ENCODE results near the gene ODC1. TPM values are rescaled to one million over a fixed set of nuclear protein-coding genes. Genes with fewer than 3 reads are reported as not detected.

Gene ODC1
- total and polyA plus RNA-seq, 2 donors (not counting 1 experiment from before 2014, with no cell fraction given) = 86.4 to 89.3 TPM

DNA sequence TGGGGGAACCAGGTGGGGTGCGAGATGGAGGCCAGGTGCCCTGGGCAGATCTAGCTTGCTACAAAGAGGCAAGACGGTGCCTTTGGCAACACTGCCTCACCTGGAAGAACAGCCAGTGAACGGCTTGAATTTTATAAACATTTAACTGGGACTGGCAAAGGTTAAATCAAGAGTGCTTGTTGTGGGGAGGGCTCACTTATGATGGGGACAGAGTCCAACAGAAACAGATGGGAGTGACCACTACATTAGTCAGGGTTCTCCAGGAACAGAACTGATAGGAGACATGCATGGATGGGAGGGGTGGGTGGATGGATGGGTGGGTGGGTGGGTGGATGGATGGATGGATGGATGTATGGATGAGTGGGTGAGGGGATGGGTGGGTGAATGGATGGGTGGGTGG is 19.2 kb downstream of the ODC1 start:
- no peak for TF ChIP-seq EZH2 (IDR thresholded peaks at IDR 0.05; ENCODE audit: low read length, missing control alignments)
- TF ChIP-seq CTCF (conservative IDR thresholded peaks at IDR 0.05 in 1 of 2, IDR thresholded peaks at IDR 0.05 in 1 of 2; ENCODE audit: low read depth in 1 of 2, low read length in 2 of 2) = no peak
- H3K36me3 ChIP-seq (ENCODE audit: control insufficient read depth, insufficient read depth, low read length) = peaks cover 5% of the 10 kb centered on the region
- no peaks in the 10 kb centered on the region for H3K9me3 ChIP-seq (ENCODE audit: control insufficient read depth, insufficient read depth, low read depth, low read length)
- H3K27me3 ChIP-seq (ENCODE audit: control insufficient read depth, insufficient read depth, low read length) = no peaks in the 10 kb centered on the region
- H3K9ac ChIP-seq (ENCODE audit: insufficient read depth, low read length) = no peak overlapping the region
- H3K4me2 ChIP-seq (ENCODE audit: extremely low read depth, insufficient read depth, low read length) = no peak overlapping the region
- no peaks in the 10 kb centered on the region for H3K79me2 ChIP-seq (ENCODE audit: control insufficient read depth, insufficient read depth, low read length)
- H4K20me1 ChIP-seq (ENCODE audit: control insufficient read depth, extremely low read depth, insufficient read depth, low read length) = no peaks in the 10 kb centered on the region
- H2AFZ ChIP-seq (ENCODE audit: low read length) = no peak overlapping the region
- H3K4me3 ChIP-seq (replicated peaks in 1 of 4; ENCODE audit: control extremely low read depth in 1 of 4, insufficient read depth in 1 of 4, low read depth in 3 of 4, low read length in 4 of 4) = no peak overlapping the region
- H3K27ac ChIP-seq (ENCODE audit: insufficient read depth, low read length) = no peak overlapping the region
- H3K4me1 ChIP-seq (ENCODE audit: control insufficient read depth, extremely low read depth, insufficient read depth, low read length) = no peaks in the 10 kb centered on the region
- no peak for DNase-seq (ENCODE audit: low read depth in 2 of 2)

DNA sequence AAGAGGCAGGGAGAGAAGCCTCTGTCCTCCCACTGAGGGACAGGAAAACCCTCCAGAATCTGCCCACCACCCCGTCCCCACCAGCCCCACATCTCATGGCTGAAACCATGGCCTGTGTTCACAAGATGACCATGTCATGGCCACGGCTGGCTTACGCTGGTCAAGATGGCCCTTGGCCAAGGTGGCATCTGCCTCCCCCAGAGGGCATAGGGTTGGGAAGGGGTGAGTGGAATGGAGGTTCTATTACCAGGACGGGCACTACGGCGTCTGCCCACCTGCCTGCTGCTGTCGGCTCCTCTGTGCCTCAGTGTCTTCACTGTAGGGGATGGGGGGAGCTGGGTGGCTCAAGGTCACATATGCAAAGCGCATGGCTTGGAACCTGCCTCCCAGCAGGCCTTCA is 19.8 kb downstream of the ODC1 start:
- TF ChIP-seq EZH2 (IDR thresholded peaks at IDR 0.05; ENCODE audit: low read length, missing control alignments) (no peak), CTCF (conservative IDR thresholded peaks at IDR 0.05 in 1 of 2, IDR thresholded peaks at IDR 0.05 in 1 of 2; ENCODE audit: low read depth in 1 of 2, low read length in 2 of 2) (no peak)
- Histone ChIP-seq H4K20me1 (ENCODE audit: control insufficient read depth, extremely low read depth, insufficient read depth, low read length) (no peaks in the 10 kb centered on the region), H3K27ac (ENCODE audit: insufficient read depth, low read length) (no peak overlapping the region), H2AFZ (ENCODE audit: low read length) (no peak overlapping the region), H3K79me2 (ENCODE audit: control insufficient read depth, insufficient read depth, low read length) (no peaks in the 10 kb centered on the region), H3K27me3 (ENCODE audit: control insufficient read depth, insufficient read depth, low read length) (no peaks in the 10 kb centered on the region), H3K9me3 (ENCODE audit: control insufficient read depth, insufficient read depth, low read depth, low read length) (no peaks in the 10 kb centered on the region), H3K4me2 (ENCODE audit: extremely low read depth, insufficient read depth, low read length) (no peak overlapping the region), H3K9ac (ENCODE audit: insufficient read depth, low read length) (no peak overlapping the region), H3K36me3 (ENCODE audit: control insufficient read depth, insufficient read depth, low read length) (peaks cover 5% of the 10 kb centered on the region), H3K4me1 (ENCODE audit: control insufficient read depth, extremely low read depth, insufficient read depth, low read length) (no peaks in the 10 kb centered on the region), H3K4me3 (replicated peaks in 1 of 4; ENCODE audit: control extremely low read depth in 1 of 4, insufficient read depth in 1 of 4, low read depth in 3 of 4, low read length in 4 of 4) (no peak overlapping the region)
- DNase-seq (ENCODE audit: low read depth in 2 of 2) = no peak

DNA sequence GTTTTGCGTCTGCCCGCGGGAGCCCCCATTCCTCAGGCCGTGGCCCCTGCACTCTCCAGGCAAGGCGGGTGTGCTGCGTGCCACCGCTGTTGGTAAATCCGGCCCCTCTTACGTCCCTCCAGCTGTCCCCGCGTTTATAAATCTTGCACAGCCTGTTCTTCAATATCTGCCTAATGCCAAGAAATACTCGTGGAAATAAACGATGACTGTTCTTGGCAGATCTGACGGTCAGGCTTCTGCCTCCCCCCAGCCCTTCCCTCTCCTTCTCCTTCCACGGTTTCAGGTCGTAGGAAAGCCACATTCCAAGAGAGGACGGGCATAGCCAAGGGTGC is 20.5 kb downstream of the ODC1 start:
- H3K4me2 ChIP-seq (ENCODE audit: extremely low read depth, insufficient read depth, low read length) = peak overlapping the region; percentile 15
- no peaks in the 10 kb centered on the region for H4K20me1 ChIP-seq (ENCODE audit: control insufficient read depth, extremely low read depth, insufficient read depth, low read length)
- no peak overlapping the region for H3K27ac ChIP-seq (ENCODE audit: insufficient read depth, low read length)
- H3K4me1 ChIP-seq (ENCODE audit: control insufficient read depth, extremely low read depth, insufficient read depth, low read length) = no peaks in the 10 kb centered on the region
- TF ChIP-seq CTCF (conservative IDR thresholded peaks at IDR 0.05 in 1 of 2, IDR thresholded peaks at IDR 0.05 in 1 of 2; ENCODE audit: low read depth in 1 of 2, low read length in 2 of 2) (no peak), EZH2 (IDR thresholded peaks at IDR 0.05; ENCODE audit: low read length, missing control alignments) (no peak)
- no peak overlapping the region for H2AFZ ChIP-seq (ENCODE audit: low read length)
- no peak overlapping the region for H3K4me3 ChIP-seq (replicated peaks in 1 of 4; ENCODE audit: control extremely low read depth in 1 of 4, insufficient read depth in 1 of 4, low read depth in 3 of 4, low read length in 4 of 4)
- H3K27me3 ChIP-seq (ENCODE audit: control insufficient read depth, insufficient read depth, low read length) = no peaks in the 10 kb centered on the region
- no peaks in the 10 kb centered on the region for H3K9me3 ChIP-seq (ENCODE audit: control insufficient read depth, insufficient read depth, low read depth, low read length)
- no peak overlapping the region for H3K9ac ChIP-seq (ENCODE audit: insufficient read depth, low read length)
- no peaks in the 10 kb centered on the region for H3K79me2 ChIP-seq (ENCODE audit: control insufficient read depth, insufficient read depth, low read length)
- peak in 1 of 2 donors; percentile 64 for DNase-seq (ENCODE audit: low read depth in 2 of 2)
- peaks cover 3% of the 10 kb centered on the region for H3K36me3 ChIP-seq (ENCODE audit: control insufficient read depth, insufficient read depth, low read length)

All from fibroblast of lung (primary cell).